H1 (cell line): ENCODE measurements around the gene MNS1. TPM values are rescaled to one million over a fixed set of nuclear protein-coding genes. Genes with fewer than 3 reads are reported as not detected.

ENCODE experiments used
- BCL11A ChIP-seq, 2 experiments: IDR thresholded peaks; one replicate each; pipeline ENCODE4 v1.6.1; 2011; ENCODE audit warnings: low read depth in 2 of 2, low read length in 2 of 2, mild to moderate bottlenecking in 2 of 2
- CREB1 ChIP-seq: IDR thresholded peaks from 2 replicates; pipeline ENCODE4 v1.6.1; 2012; ENCODE audit warnings: inconsistent platforms
- EP300 ChIP-seq, 2 experiments: IDR thresholded peaks; 1 replicate in 1 of 2; 2 replicates in 1 of 2; pipeline ENCODE4 v1.6.1; 2011 to 2012; ENCODE audit warnings: low read depth in 2 of 2, low read length in 2 of 2, mild to moderate bottlenecking in 2 of 2, borderline replicate concordance in 1 of 2, inconsistent platforms in 1 of 2, moderate library complexity in 1 of 2
- FOSL1 ChIP-seq: IDR thresholded peaks from 2 replicates; pipeline ENCODE4 v1.6.1; 2011; ENCODE audit warnings: mild to moderate bottlenecking, low read depth, low read length, moderate library complexity; ENCODE audit not compliant: insufficient read depth
- TAF7 ChIP-seq: optimal IDR thresholded peaks from 2 replicates; pipeline ENCODE3; 2011; ENCODE audit warnings: low read depth, mild to moderate bottlenecking, inconsistent platforms, low read length, moderate library complexity, borderline replicate concordance
- polyA plus RNA-seq, 7 experiments: library from polyadenylated mRNA; depleted of rRNA in 3 of 7; stranded (reverse) in 5 of 7; unstranded in 2 of 7; fragments of >200 nt in 5 of 7; fragments of 200-250 nt in 2 of 7; gene quantifications; 1 replicate in 5 of 7; 2 replicates in 1 of 7; 4 replicates in 1 of 7; pipeline versions ENCODE4 v1.2.1 to v1.2.3, GENCODE V29; 2011 to 2013; ENCODE audit warnings: missing spikeins in 2 of 7, mixed read lengths in 2 of 7
- total RNA-seq: library from RNA; stranded (reverse); fragmentation: NEBNext Ultra II Directional; extraction: Animal tissue kit (Norgen Biotek cat#: 25700); gene quantifications from 2 replicates; pipeline ENCODE4 v1.2.1, GENCODE V29; 2021

The MNS1 gene
- total and polyA plus RNA-seq, 2 of the 8 experiments (the other 6 are each of a cell fraction or from before 2014, with no cell fraction given), result 0.57 TPM; not detected in 1

DNA sequence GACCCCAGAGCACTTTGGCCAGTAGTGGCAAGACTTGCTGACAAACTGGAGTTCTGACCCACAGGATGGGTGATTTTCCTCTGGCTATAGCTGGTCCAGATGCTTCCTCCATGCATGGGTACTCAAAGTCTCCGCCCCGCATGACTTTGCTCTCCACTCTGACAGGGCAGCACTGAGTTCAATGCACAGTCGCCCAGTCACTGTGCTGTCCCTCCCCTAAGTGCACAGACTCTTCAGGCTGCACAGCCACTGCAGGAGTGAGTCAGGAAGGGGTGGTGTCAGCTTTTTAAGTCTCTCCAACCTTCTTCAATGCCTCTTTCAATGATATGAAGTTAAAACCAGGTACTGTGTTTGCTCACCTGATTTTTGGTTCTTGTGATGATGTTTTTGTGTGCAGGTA lies 81.9 kb downstream of the MNS1 start (continued):
- TF ChIP-seq EP300 (IDR thresholded peaks at IDR 0.05; ENCODE audit: borderline replicate concordance in 1 of 2, low read depth in 2 of 2, low read length in 2 of 2) (no peak), BCL11A (IDR thresholded peaks at IDR 0.05; ENCODE audit: low read depth in 2 of 2, low read length in 2 of 2) (no peak), TAF7 (no peak), FOSL1 (no peak), CREB1 (no peak)

Other genes starting within 250 kb of the MNS1 start
- gene RFX7, start 221.3 kb downstream of the MNS1 start, total RNA-seq, result 40.9 and 41.9 TPM in 2 replicates
- gene RFX7, start 221.3 kb downstream of the MNS1 start, polyA plus RNA-seq (2011; rRNA removed), result 9.4 and 10.4 TPM in 2 replicates
- gene TEX9, start 99.7 kb downstream of the MNS1 start, total RNA-seq, result 10.8 and 12.3 TPM in 2 replicates
- 1.7 and 3.4 TPM in 2 replicates for gene TEX9, start 99.7 kb downstream of the MNS1 start, polyA plus RNA-seq (2011; rRNA removed)